ENCODE results near the gene UBE2G2. TPM values are rescaled to one million over a fixed set of nuclear protein-coding genes. Genes with fewer than 3 reads are reported as not detected.
A peak's percentile ranks its signal among the peaks of the same experiment; 100 is the strongest.

UBE2G2 gene, protein sequence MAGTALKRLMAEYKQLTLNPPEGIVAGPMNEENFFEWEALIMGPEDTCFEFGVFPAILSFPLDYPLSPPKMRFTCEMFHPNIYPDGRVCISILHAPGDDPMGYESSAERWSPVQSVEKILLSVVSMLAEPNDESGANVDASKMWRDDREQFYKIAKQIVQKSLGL
- 45.8 and 61.6 TPM in 2 replicates for total RNA-seq
- polyA plus RNA-seq, result 50.4 and 55.2 TPM in 2 replicates

DNA sequence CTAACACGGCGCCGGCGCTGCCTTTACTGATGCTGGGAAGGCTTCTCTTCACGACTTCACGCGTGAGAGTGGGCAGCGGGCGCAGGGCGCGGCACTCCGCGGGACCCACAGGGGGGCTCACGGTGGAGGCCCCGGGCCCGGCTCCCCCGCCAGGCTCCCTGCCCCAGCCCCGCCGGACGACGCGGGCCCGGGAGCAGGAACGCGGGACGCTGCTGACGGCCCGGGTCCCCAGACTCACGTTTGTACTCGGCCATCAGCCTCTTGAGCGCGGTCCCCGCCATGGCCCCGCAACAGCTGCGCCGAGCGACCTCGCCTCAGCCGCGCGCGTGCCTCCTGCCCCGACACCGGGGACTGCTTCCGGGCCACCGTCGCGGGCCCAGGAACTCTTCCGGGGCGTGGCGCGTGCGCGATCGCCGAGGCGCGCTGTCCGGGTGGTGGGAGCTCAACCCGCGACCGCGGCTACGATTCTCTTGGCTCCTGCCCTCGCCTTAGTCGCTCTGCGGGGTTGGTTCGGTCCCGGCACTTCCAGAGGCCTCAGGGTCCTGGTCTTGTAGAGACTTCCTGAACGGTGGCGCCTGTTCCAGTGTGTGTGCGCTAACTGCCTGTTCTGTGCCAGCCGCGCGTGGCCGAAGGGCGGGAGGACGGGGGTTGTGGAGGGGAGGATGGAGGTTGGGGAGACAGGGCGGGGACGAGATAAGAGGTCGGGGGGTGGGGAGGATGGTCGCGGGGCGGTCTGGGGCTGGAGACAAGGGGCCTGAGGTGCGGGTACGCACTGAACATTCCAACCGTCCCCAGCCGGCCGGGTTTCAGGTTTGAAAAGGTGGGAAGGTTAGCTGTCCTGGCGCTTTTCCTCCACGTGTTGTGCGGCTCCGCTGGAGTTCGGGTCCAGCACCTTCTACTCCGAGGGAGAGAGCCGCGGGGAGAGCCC is at the start of gene UBE2G2:
Gene UBE2G2, minus strand, starts transcription at position 353 of the 928 bp plus-strand sequence. Its CDS starts 72 bp downstream, at position 281.
- Histone ChIP-seq H4K20me1 (ENCODE audit: insufficient read depth, poor library complexity, severe bottlenecking) (peaks cover 11% of the 10 kb centered on the region), H3K4me2 (peak within 1 kb of the TSS; percentile 100), H3K36me3 (replicated peaks; ENCODE audit: insufficient read depth, low read depth) (no peaks in the 10 kb centered on the region), H3K4me3 (peak within 1 kb of the TSS; percentile 86), H3K27ac (peak within 1 kb of the TSS; percentile 83), H3K79me2 (peaks cover 49% of the 10 kb centered on the region), H3K27me3 (no peaks in the 10 kb centered on the region), H2AFZ (peak within 1 kb of the TSS; percentile 74), H3K4me1 (ENCODE audit: insufficient read depth) (peaks cover 23% of the 10 kb centered on the region), H3K9me2 (replicated peaks; ENCODE audit: insufficient read depth) (no peaks in the 10 kb centered on the region), H3K9me3 (ENCODE audit: low read depth) (no peaks in the 10 kb centered on the region)
- TF ChIP-seq, protein P1, sequence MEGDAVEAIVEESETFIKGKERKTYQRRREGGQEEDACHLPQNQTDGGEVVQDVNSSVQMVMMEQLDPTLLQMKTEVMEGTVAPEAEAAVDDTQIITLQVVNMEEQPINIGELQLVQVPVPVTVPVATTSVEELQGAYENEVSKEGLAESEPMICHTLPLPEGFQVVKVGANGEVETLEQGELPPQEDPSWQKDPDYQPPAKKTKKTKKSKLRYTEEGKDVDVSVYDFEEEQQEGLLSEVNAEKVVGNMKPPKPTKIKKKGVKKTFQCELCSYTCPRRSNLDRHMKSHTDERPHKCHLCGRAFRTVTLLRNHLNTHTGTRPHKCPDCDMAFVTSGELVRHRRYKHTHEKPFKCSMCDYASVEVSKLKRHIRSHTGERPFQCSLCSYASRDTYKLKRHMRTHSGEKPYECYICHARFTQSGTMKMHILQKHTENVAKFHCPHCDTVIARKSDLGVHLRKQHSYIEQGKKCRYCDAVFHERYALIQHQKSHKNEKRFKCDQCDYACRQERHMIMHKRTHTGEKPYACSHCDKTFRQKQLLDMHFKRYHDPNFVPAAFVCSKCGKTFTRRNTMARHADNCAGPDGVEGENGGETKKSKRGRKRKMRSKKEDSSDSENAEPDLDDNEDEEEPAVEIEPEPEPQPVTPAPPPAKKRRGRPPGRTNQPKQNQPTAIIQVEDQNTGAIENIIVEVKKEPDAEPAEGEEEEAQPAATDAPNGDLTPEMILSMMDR (IDR thresholded peaks at IDR 0.05; ENCODE audit: poor library complexity), result no peak
- no peak for TF ChIP-seq EZH2 (IDR thresholded peaks at IDR 0.05; ENCODE audit: borderline replicate concordance)
- TF ChIP-seq EZH2phosphoT487 (IDR thresholded peaks at IDR 0.05; ENCODE audit: low read depth, severe bottlenecking, unreplicated experiment), result no peak
- WGBS (ENCODE audit: low lambda C conversion rate, missing lambda C conversion rate), result under 1% methylated on average over 90 of the region's 97 CpGs
- peak; percentile 90 for DNase-seq (ENCODE audit: low spot score)

DNA sequence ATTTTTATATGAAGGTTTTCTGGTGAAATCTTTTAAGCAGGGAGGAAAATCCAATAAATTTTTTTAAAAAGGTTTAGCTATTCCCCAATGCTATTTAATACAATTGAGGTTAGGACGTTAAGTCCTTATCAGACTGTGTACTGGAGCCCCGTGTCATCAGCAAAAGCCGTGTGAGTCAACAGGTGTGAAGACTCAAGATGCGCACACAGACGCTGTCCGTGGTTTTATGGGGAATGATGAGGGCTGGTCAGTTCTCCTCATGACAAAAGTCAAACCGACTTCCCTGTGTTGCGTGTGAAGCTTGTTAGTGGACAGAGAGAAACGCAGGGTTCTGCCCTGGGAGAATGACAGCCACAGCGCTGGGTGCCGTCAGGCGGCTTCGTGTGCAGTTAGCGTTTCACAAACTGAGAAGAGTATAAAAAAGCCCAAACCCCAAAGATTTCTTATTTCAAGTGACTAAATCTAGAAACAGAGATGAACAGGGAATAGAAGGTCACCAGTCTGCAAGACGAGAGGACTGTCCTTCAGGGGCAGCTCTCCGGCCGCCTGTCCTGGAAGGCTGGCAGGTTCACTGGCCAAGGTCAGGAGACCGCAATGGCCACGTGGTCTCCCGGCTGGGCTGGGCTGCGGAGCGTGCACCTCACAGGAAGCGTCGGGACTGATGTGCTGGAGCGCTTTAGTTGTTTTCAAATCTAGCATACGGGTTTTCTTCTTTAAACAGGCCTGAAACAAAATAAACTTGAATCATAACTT is 49.5 kb upstream of the UBE2G2 start:
- H3K4me2 ChIP-seq, result no peak overlapping the region
- H3K4me3 ChIP-seq, result no peak overlapping the region
- peaks cover 4% of the 10 kb centered on the region for H3K36me3 ChIP-seq (replicated peaks; ENCODE audit: insufficient read depth, low read depth)
- peaks cover 37% of the 10 kb centered on the region for H3K4me1 ChIP-seq (ENCODE audit: insufficient read depth)
- no peaks in the 10 kb centered on the region for H3K9me3 ChIP-seq (ENCODE audit: low read depth)
- H3K27ac ChIP-seq, result peak overlapping the region; percentile 85
- TF ChIP-seq, protein P1 (IDR thresholded peaks at IDR 0.05; ENCODE audit: poor library complexity), result no peak
- no peak for TF ChIP-seq EZH2phosphoT487 (IDR thresholded peaks at IDR 0.05; ENCODE audit: low read depth, severe bottlenecking, unreplicated experiment)
- no peak for TF ChIP-seq EZH2 (IDR thresholded peaks at IDR 0.05; ENCODE audit: borderline replicate concordance)
- H3K27me3 ChIP-seq, result no peaks in the 10 kb centered on the region
- DNase-seq (ENCODE audit: low spot score), result no peak
- peaks cover 50% of the 10 kb centered on the region for H3K79me2 ChIP-seq
- H2AFZ ChIP-seq, result no peak overlapping the region
- H4K20me1 ChIP-seq (ENCODE audit: insufficient read depth, poor library complexity, severe bottlenecking), result peaks cover 22% of the 10 kb centered on the region
- WGBS (ENCODE audit: low lambda C conversion rate, missing lambda C conversion rate), result 85% methylated on average over 26 of the region's 26 CpGs
- no peaks in the 10 kb centered on the region for H3K9me2 ChIP-seq (replicated peaks; ENCODE audit: insufficient read depth)

DNA sequence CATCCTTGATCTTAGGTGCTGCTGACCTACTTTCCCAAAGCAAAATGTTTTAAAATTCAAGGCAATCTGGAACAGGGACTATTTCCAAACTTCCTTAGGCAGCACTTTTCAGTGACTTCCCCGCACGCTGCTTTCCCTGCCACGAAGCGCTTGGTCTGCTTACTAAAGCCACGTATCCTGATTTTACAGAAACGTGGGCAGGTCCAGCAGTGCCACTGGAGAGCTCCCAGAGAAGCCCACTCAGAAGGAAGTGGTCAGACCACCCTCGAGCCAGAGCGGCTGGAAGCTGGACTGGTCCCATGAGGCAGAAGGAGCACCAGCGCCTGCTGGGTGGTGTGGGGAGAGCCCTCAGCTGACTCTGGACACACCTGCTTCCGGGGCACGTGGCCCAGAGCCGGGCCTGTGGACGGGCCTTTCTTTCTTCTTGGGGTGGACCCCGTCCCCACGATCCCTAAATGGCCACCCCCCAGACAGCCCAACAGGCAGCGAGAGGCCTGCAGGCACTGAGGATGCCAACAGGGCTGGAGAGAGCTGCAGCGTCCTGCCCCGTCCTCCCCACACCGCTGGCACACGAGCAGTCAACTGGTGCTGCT is 48.7 kb upstream of the UBE2G2 start:
- Histone ChIP-seq H4K20me1 (ENCODE audit: insufficient read depth, poor library complexity, severe bottlenecking) (peaks cover 22% of the 10 kb centered on the region), H3K4me2 (no peak overlapping the region), H3K9me3 (ENCODE audit: low read depth) (no peaks in the 10 kb centered on the region), H3K4me1 (ENCODE audit: insufficient read depth) (peaks cover 42% of the 10 kb centered on the region), H2AFZ (no peak overlapping the region), H3K4me3 (no peak overlapping the region), H3K36me3 (replicated peaks; ENCODE audit: insufficient read depth, low read depth) (peaks cover 4% of the 10 kb centered on the region), H3K9me2 (replicated peaks; ENCODE audit: insufficient read depth) (no peaks in the 10 kb centered on the region), H3K27ac (peak overlapping the region; percentile 85), H3K27me3 (no peaks in the 10 kb centered on the region), H3K79me2 (peaks cover 43% of the 10 kb centered on the region)
- TF ChIP-seq EZH2 (IDR thresholded peaks at IDR 0.05; ENCODE audit: borderline replicate concordance) (no peak), EZH2phosphoT487 (IDR thresholded peaks at IDR 0.05; ENCODE audit: low read depth, severe bottlenecking, unreplicated experiment) (no peak)
- TF ChIP-seq, protein P1 (IDR thresholded peaks at IDR 0.05; ENCODE audit: poor library complexity), result no peak
- 95% methylated on average over 20 of the region's 20 CpGs for WGBS (ENCODE audit: low lambda C conversion rate, missing lambda C conversion rate)
- no peak for DNase-seq (ENCODE audit: low spot score)
